Measurements from ENCODE around the gene IL11RA.
"Not testable (repeated sequence)": the region's sequence is repeated elsewhere in the genome, so short reads cannot be mapped to it uniquely, and the experiment has no call there.

Gene IL11RA

DNA sequence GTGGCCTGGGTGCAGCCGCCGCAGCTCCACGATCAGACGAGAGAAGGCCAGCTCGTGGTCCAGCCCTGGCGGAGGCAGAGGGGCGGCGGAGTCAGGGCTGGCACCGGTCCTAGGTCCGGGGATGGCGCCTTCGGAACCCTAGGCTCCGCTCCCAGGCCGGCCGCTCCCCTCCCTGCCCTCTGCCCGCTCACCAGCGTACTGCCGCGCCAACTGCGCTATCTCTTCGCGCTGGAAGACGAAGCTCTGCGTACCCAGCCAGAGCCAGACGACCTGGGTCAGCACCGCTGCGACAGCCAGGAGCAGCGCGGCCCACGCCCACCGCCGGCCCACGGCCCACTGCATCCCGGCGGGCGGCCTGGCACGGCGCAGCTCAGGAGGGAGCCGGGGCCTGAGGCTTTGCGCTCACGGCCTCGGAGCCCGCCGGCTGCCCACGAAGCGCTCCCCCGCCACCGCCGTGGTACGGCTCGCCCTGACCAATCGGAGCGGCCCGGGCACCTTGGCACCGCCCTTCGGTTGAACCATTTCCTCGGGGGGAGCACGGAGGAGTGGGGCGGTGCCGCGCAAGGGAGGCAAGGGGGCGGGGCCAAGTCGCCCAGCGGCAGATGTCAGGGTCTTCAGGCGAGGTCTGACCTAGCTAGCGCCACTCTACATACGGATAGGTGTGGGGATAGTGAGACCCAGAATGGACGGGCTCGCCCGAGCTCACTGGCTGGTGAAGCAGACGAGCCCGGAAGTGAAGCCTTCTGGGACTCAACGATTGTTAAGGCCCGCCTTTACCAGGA lies 14.4 kb upstream of the IL11RA start, which contains the start of gene SIGMAR1:
Gene SIGMAR1 (minus strand): TSS at position 432 of the 782 bp plus-strand sequence. CDS start 90 bp downstream, at position 342.
- Histone ChIP-seq H3K27me3 (no peaks in the 10 kb centered on the region), H3K9me3 (no peaks in the 10 kb centered on the region), H3K4me3 (peak within 1 kb of the TSS; percentile 77), H3K4me2 (peak within 1 kb of the TSS; percentile 91), H3K27ac (peak within 1 kb of the TSS; percentile 84), H3K4me1 (peaks cover 47% of the 10 kb centered on the region), H4K20me1 (peaks cover 37% of the 10 kb centered on the region), H3K36me3 (peaks cover 11% of the 10 kb centered on the region), H3K9ac (peak within 1 kb of the TSS; percentile 87)
- no peak for TF ChIP-seq Cebpa-rat (IDR thresholded peaks at IDR 0.05)

DNA sequence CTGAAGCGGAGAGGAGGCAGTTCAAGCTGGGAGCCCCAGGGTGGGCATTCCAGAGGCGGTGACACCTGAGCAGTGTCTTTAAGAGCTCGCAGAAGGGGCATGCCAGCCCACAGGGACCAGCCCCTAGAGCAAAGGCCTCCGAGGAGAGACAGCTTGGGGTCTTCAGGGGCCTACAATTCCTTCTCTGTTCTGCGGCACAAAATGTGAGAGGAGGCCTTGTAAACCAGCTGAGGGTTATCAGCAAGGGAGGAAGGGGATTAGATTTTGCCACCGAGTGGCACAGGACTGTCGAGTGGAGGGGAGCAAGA lies 13.9 kb upstream of the IL11RA start:
- peaks cover 33% of the 10 kb centered on the region for H4K20me1 ChIP-seq
- H3K27ac ChIP-seq = peak overlapping the region; percentile 84
- H3K4me1 ChIP-seq = peaks cover 47% of the 10 kb centered on the region
- H3K4me2 ChIP-seq = peak overlapping the region; percentile 91
- peak overlapping the region; percentile 77 for H3K4me3 ChIP-seq
- peak overlapping the region; percentile 87 for H3K9ac ChIP-seq
- peaks cover 11% of the 10 kb centered on the region for H3K36me3 ChIP-seq
- no peak for TF ChIP-seq Cebpa-rat (IDR thresholded peaks at IDR 0.05)
- no peaks in the 10 kb centered on the region for H3K9me3 ChIP-seq
- H3K27me3 ChIP-seq = no peaks in the 10 kb centered on the region

DNA sequence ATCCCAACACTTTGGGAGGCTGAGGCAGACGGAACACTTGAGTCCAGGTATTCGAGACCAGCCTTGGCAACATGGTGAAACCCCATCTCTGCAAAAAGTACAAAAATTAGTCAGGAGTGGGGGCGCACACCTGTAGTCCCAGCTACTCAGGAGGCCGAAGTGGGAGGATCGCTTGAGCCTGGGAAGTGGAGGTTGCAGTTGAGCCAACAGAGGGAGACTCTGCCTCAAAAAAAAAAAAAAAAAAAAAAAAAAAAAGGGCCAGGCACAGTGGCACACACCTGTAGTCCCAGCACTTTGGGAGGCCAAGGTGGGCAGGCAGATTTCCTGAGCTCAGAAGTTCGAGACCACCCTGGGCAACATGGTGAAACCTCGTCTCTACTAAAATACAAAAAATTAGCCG lies 12.7 kb upstream of the IL11RA start:
- Histone ChIP-seq H4K20me1 (peaks cover 21% of the 10 kb centered on the region), H3K36me3 (peaks cover 11% of the 10 kb centered on the region), H3K4me1 (peaks cover 38% of the 10 kb centered on the region)
- H3K4me3 ChIP-seq, H3K4me2 ChIP-seq, H3K9me3 ChIP-seq, H3K27ac ChIP-seq, H3K27me3 ChIP-seq, H3K9ac ChIP-seq: not testable (repeated sequence)

DNA sequence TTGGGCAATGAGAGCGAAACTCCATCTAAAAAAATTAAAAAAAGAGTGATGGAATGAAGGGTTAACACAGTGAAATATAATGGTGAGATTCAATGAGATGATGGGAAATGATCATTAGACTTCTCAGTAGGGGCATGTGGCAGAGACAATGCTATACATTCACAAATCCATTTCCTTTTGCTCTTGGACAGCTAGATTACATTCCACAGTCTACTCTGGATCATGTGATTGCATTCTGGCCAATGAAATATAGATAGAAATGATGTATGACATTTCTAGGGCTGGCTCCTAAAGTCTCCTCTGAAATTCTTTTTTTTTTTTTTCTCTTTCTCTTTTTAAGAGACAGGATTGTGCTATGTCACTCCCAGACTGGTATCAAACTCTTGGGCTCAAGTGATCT lies 9.3 kb upstream of the IL11RA start:
- no peak for TF ChIP-seq Cebpa-rat (IDR thresholded peaks at IDR 0.05)
- Histone ChIP-seq H3K4me1 (peaks cover 22% of the 10 kb centered on the region), H3K9me3 (no peaks in the 10 kb centered on the region), H3K27ac (no peak overlapping the region), H3K4me3 (no peak overlapping the region), H4K20me1 (peaks cover 8% of the 10 kb centered on the region), H3K36me3 (no peaks in the 10 kb centered on the region), H3K27me3 (no peaks in the 10 kb centered on the region), H3K4me2 (no peak overlapping the region), H3K9ac (no peak overlapping the region)

DNA sequence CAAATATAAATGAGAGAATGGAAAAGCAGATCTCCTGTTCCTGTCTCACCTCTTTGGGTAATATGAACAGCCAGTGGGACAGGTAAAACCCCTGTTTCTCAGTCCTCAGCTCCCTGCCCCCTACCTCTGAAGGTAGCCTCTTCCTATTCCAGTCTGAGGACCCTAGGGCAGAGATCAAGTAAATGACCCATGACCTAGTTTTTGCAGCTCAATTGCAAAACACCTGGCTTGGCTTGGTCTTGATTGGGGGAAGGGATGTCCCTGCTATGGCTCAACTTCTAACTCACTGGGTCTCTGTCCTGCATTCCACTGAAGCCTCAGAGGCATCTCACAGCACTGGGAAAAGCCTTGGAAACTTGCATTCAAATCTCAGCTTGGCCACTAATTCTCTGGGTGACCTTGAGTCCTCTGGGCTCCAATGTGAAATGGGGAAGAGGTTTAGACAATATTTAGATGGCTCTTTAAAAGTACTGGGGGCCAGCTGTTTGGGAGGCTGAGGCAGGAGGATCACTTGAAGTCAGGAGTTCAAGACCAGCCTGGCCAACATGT lies 7.1 kb upstream of the IL11RA start:
- Histone ChIP-seq H3K36me3 (peaks cover 21% of the 10 kb centered on the region), H3K4me3 (no peak overlapping the region), H3K4me2 (no peak overlapping the region), H3K4me1 (peaks cover 27% of the 10 kb centered on the region), H3K9me3 (no peaks in the 10 kb centered on the region), H3K27me3 (no peaks in the 10 kb centered on the region), H4K20me1 (peaks cover 20% of the 10 kb centered on the region), H3K27ac (no peak overlapping the region), H3K9ac (no peak overlapping the region)
- TF ChIP-seq Cebpa-rat (IDR thresholded peaks at IDR 0.05) = no peak

DNA sequence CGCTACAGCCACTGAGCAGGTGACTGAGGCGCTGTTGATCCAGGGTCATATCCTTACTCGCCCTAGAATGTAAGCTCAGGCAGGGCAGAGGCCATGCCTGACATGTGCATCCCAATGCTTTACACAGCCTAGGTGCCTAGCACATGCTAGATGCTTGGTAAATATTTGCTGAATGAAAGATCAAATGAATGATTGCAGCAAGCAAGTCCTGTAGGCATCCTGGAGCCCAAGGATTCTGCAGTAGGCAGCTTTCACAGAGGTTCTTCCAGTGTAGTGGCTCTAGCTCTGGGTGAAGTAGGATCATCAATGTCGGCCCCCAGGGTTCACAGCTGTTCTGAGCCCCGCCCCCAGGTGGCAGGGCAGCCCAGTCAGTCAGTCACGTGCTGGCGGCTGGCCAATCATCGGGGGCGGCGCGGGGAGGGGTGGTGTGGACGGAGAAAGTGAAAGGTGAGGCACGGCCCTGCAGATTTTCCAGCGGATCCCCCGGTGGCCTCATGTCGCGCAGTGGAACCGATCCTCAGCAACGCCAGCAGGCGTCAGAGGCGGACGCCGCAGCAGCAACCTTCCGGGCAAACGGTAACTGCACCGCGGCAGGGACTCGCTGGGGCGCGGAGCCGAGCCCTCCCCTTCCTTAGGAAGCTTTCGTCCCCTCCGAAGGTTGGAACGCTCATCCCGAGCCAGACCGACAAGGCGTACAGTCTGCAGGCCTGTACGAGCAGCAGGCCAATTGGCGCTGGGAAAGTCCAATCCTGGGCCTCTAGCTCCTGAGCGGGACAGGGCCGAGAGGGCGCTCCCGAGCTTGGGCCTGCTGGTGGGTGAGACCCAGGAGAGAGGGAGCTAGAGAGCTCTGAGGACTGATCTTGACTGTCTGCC lies 5.5 kb upstream of the IL11RA start, which contains the start of gene GALT:
Gene GALT (plus strand): TSS at position 465 of the 873 bp plus-strand sequence. CDS start 30 bp downstream, at position 495.
- TF ChIP-seq Cebpa-rat (IDR thresholded peaks at IDR 0.05) = no peak
- H3K4me2 ChIP-seq = peak within 1 kb of the TSS; percentile 99
- peak within 1 kb of the TSS; percentile 87 for H3K9ac ChIP-seq
- peaks cover 36% of the 10 kb centered on the region for H3K36me3 ChIP-seq
- H3K27ac ChIP-seq = peak within 1 kb of the TSS; percentile 86
- peaks cover 20% of the 10 kb centered on the region for H4K20me1 ChIP-seq
- H3K9me3 ChIP-seq = no peaks in the 10 kb centered on the region
- peaks cover 27% of the 10 kb centered on the region for H3K4me1 ChIP-seq
- H3K4me3 ChIP-seq = peak within 1 kb of the TSS; percentile 90
- H3K27me3 ChIP-seq = no peaks in the 10 kb centered on the region

DNA sequence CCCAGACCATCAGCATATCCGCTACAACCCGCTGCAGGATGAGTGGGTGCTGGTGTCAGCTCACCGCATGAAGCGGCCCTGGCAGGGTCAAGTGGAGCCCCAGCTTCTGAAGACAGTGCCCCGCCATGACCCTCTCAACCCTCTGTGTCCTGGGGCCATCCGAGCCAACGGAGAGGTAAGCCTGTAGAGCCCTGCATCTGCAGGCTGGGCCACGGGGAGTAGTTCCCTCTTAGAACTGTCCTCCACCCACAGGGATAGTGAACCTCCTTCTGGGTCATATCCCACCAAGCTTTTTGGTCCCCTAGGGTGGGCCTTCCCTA lies 4.9 kb upstream of the IL11RA start:
- Histone ChIP-seq H3K27ac (peak overlapping the region; percentile 86), H3K4me3 (peak overlapping the region; percentile 90), H3K9ac (peak overlapping the region; percentile 87), H3K4me1 (peaks cover 27% of the 10 kb centered on the region), H3K9me3 (no peaks in the 10 kb centered on the region), H3K36me3 (peaks cover 36% of the 10 kb centered on the region), H3K4me2 (peak overlapping the region; percentile 99), H4K20me1 (peaks cover 20% of the 10 kb centered on the region), H3K27me3 (no peaks in the 10 kb centered on the region)
- TF ChIP-seq Cebpa-rat (IDR thresholded peaks at IDR 0.05) = no peak

DNA sequence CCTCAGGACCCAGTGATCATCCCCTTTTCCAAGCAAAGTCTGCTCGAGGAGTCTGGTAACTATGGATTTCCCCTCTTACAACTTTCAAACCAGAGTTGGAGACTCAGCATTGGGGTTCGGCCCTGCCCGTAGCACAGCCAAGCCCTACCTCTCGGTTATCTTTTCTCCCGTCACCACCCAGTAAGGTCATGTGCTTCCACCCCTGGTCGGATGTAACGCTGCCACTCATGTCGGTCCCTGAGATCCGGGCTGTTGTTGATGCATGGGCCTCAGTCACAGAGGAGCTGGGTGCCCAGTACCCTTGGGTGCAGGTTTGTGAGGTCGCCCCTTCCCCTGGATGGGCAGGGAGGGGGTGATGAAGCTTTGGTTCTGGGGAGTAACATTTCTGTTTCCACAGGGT lies 4.3 kb upstream of the IL11RA start:
- Histone ChIP-seq H3K27me3 (no peaks in the 10 kb centered on the region), H3K27ac (peak overlapping the region; percentile 86), H3K36me3 (peaks cover 36% of the 10 kb centered on the region), H3K4me2 (peak overlapping the region; percentile 99), H4K20me1 (peaks cover 20% of the 10 kb centered on the region), H3K4me1 (peaks cover 33% of the 10 kb centered on the region), H3K9me3 (no peaks in the 10 kb centered on the region), H3K9ac (peak overlapping the region; percentile 87), H3K4me3 (peak overlapping the region; percentile 90)
- TF ChIP-seq Cebpa-rat (IDR thresholded peaks at IDR 0.05) = no peak

DNA sequence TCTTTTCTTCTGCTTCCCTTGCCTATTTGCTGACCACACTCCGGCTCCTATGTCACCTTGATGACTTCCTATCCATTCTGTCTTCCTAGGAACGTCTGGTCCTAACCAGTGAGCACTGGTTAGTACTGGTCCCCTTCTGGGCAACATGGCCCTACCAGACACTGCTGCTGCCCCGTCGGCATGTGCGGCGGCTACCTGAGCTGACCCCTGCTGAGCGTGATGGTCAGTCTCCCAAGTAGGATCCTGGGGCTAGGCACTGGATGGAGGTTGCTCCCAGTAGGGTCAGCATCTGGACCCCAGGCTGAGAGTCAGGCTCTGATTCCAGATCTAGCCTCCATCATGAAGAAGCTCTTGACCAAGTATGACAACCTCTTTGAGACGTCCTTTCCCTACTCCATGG lies 3.3 kb upstream of the IL11RA start:
- no peak for TF ChIP-seq Cebpa-rat (IDR thresholded peaks at IDR 0.05)
- H3K36me3 ChIP-seq = peaks cover 36% of the 10 kb centered on the region
- H3K4me1 ChIP-seq = peaks cover 43% of the 10 kb centered on the region
- no peak overlapping the region for H3K9ac ChIP-seq
- no peak overlapping the region for H3K27ac ChIP-seq
- H3K4me2 ChIP-seq = no peak overlapping the region; the same call in 1 of the 2 replicates
- H4K20me1 ChIP-seq = peaks cover 20% of the 10 kb centered on the region
- H3K9me3 ChIP-seq = no peaks in the 10 kb centered on the region
- 0 out of 2 replicates have a peak overlapping the region, but pooled peaks have one; percentile 90 for H3K4me3 ChIP-seq
- no peaks in the 10 kb centered on the region for H3K27me3 ChIP-seq

DNA sequence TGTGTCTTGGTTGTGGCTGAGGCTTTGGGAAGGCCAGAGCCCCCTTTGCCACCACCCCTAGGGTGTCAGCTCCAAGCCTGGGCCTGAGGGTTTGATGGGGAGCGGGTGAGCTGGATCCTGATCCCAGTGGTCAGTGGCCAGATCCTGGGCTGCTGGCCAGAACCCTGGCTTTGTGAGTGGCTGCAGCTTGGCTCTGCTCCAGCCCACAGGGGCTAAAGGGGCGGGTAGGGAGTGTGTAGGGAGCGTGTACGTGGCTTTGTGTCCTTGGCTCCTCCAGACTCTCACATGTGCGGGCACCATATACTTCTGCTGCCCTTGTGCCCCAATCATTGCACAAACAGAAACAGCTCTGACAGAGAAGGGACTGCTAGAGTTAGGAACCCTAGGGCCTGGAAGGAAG lies 1.2 kb upstream of the IL11RA start:
- no peak overlapping the region for H3K4me3 ChIP-seq
- no peak overlapping the region for H3K4me2 ChIP-seq
- peaks cover 41% of the 10 kb centered on the region for H3K4me1 ChIP-seq
- H3K9ac ChIP-seq = no peak overlapping the region
- H3K9me3 ChIP-seq = no peaks in the 10 kb centered on the region
- H3K27ac ChIP-seq = no peak overlapping the region
- peaks cover 36% of the 10 kb centered on the region for H3K36me3 ChIP-seq
- peaks cover 20% of the 10 kb centered on the region for H4K20me1 ChIP-seq
- TF ChIP-seq Cebpa-rat (IDR thresholded peaks at IDR 0.05) = no peak
- H3K27me3 ChIP-seq = no peaks in the 10 kb centered on the region

All from BLaER1 (cell line).